Hematopoietic multipotent progenitor cell treated with erythropoietin and hydrocortisone succinate and interleukin-3 and kit ligand, for 8 days (in vitro differentiated cells): ENCODE measurements around the gene YBX3.

Experiments
- DNase-seq: peaks from one replicate; pipeline ENCODE4 v3.0.0-alpha.2; 2015

YBX3 gene

DNA sequence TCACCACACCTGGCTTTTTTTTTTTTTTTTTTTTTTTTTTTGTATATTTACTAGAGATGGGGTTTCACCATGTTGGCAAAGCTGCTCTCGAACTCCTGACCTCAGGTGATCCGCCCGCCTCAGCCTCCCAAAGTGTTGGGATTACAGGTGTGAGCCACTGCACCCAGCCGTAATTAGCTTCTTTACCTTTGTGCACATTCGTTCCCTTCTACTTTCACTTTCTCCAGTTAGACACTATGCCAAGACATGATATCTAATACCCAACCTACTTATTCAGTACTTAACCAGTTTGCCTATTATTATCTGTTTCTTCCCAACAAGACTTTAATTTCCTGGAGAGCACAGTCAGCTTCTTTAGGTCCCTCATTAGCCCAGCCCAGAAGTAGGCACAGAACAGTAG is 54.6 kb downstream of the YBX3 start:
- DNase-seq: peak; percentile 19

DNA sequence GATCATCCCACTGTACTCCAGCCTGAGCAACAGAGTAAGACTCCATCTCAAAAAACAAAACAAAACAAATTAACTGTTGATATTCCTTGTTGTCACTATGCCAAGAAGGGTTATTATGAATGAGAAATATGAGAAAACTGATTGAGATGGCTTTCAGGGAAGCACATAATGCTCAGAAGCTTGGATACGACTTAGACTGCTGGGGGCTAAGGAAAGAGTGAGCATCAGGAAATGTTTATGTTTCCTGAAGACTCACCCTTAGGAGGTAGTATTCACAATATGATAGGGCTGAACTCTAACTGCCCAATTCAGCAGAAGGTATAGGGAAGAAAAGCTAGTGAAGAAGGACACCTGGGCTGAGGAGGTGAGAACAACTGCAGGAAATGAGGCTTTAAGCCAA is 55.5 kb downstream of the YBX3 start:
- no peak for DNase-seq

GRCh38 chr12:10664499-10664898 is 58.6 kb downstream of the YBX3 start:
- DNase-seq: no peak

- DNase-seq: no peak
Measured at GRCh38 chr12:10663869-10664268, 59.3 kb downstream of the YBX3 start.

DNA sequence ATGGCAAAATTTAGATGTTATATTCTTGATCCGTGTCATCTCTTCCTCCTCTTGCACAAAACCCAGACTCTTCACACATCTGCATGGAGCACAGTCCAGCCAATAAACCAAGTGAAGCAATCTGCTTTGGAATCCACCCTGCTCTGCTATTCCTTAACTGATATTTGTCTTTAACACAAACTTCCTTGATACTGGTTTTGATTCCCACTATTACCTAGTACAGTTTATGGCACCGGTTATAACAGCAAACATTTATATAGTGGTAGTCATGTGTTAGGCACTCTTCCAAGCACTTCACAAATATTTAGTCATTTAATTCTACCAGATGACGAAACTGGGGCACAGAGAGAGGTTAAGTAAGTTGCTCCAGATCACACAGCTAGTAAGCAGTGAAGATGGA is 61.8 kb downstream of the YBX3 start:
- DNase-seq: no peak

- no peak for DNase-seq
Measured at GRCh38 chr12:10654003-10654402, 69.1 kb downstream of the YBX3 start.

- no peak for DNase-seq
Measured at GRCh38 chr12:10652192-10652591, 70.9 kb downstream of the YBX3 start.
